Ishikawa (cell line): ENCODE results near the gene MAMDC2.
A peak's percentile ranks its signal among the peaks of the same experiment; 100 is the strongest.

ENCODE experiments used
- CEBPB ChIP-seq: IDR thresholded peaks from 2 replicates; pipeline ENCODE4 v1.6.1; 2012
- CREB1 ChIP-seq: IDR thresholded peaks from 2 replicates; pipeline ENCODE4 v1.6.1; 2012; ENCODE audit warnings: low read depth
- EGR1 ChIP-seq: IDR thresholded peaks from 2 replicates; pipeline ENCODE4 v1.6.1; 2012
- EP300 ChIP-seq: IDR thresholded peaks from 2 replicates; pipeline ENCODE4 v1.6.1; 2012; ENCODE audit warnings: borderline replicate concordance
- FOXM1 ChIP-seq: IDR thresholded peaks from 2 replicates; pipeline ENCODE4 v1.6.1; 2012; ENCODE audit warnings: low read depth, borderline replicate concordance
- MAX ChIP-seq: IDR thresholded peaks from 2 replicates; pipeline ENCODE4 v1.6.1; 2012
- NFIC ChIP-seq: IDR thresholded peaks from 2 replicates; pipeline ENCODE4 v1.6.1; 2012
- RAD21 ChIP-seq: IDR thresholded peaks from 2 replicates; pipeline ENCODE4 v1.6.1; 2012; ENCODE audit warnings: low read depth
- REST ChIP-seq: IDR thresholded peaks from 2 replicates; pipeline ENCODE4 v1.6.1; 2012; ENCODE audit warnings: low read depth, mild to moderate bottlenecking
- TAF1 ChIP-seq: IDR thresholded peaks from 2 replicates; pipeline ENCODE4 v1.6.1; 2012; ENCODE audit warnings: low read depth, mild to moderate bottlenecking
- TCF12 ChIP-seq: IDR thresholded peaks from 2 replicates; pipeline ENCODE4 v1.6.1; 2012; ENCODE audit warnings: low read depth
- TEAD4 ChIP-seq: IDR thresholded peaks from 2 replicates; pipeline ENCODE4 v1.6.1; 2012
- USF1 ChIP-seq: IDR thresholded peaks from 2 replicates; pipeline ENCODE4 v1.6.1; 2012
- YY1 ChIP-seq: IDR thresholded peaks from 2 replicates; pipeline ENCODE4 v1.6.1; 2012; ENCODE audit warnings: low read depth
- ZBTB7A ChIP-seq: IDR thresholded peaks from 2 replicates; pipeline ENCODE4 v1.6.1; 2012; ENCODE audit warnings: low read depth

MAMDC2 gene

GRCh38 chr9:70259512-70259802 is 215.8 kb downstream of the MAMDC2 start:
- TF ChIP-seq NFIC (no peak), RAD21 (no peak), CREB1 (no peak), TEAD4 (no peak), YY1 (no peak), ZBTB7A (no peak), USF1 (no peak), EGR1 (no peak), TAF1 (no peak), TCF12 (no peak), MAX (no peak), EP300 (no peak), FOXM1 (no peak), REST (no peak), CEBPB (no peak)

GRCh38 chr9:70260007-70260443 is 216.4 kb downstream of the MAMDC2 start:
- TF ChIP-seq MAX (no peak), YY1 (no peak), TCF12 (no peak), USF1 (no peak), RAD21 (no peak), EP300 (no peak)

- TF ChIP-seq TEAD4 (no peak), REST (no peak), TCF12 (no peak), ZBTB7A (no peak), MAX (no peak), EGR1 (no peak), FOXM1 (no peak), NFIC (no peak), TAF1 (no peak), CREB1 (no peak), RAD21 (no peak), YY1 (no peak), EP300 (no peak), CEBPB (no peak), USF1 (no peak)
These were observed 217.0 kb downstream of the MAMDC2 start for GRCh38 chr9:70260606-70261005.

GRCh38 chr9:70261131-70261870 is 217.7 kb downstream of the MAMDC2 start:
- TF ChIP-seq TEAD4, result no peak
- peak; percentile 17; the same call in 1 of the 2 replicates for TF ChIP-seq CEBPB
- TF ChIP-seq RAD21, result no peak

- TF ChIP-seq RAD21 (no peak), MAX (no peak), TCF12 (no peak), ZBTB7A (no peak), NFIC (no peak), FOXM1 (no peak), CEBPB (no peak), USF1 (no peak), EP300 (no peak), TAF1 (no peak), REST (no peak), YY1 (no peak), EGR1 (no peak), TEAD4 (no peak), CREB1 (no peak)
These were observed 218.7 kb downstream of the MAMDC2 start for GRCh38 chr9:70262366-70262765.
